ENCODE results near the gene KLHL35.

Gene KLHL35, protein sequence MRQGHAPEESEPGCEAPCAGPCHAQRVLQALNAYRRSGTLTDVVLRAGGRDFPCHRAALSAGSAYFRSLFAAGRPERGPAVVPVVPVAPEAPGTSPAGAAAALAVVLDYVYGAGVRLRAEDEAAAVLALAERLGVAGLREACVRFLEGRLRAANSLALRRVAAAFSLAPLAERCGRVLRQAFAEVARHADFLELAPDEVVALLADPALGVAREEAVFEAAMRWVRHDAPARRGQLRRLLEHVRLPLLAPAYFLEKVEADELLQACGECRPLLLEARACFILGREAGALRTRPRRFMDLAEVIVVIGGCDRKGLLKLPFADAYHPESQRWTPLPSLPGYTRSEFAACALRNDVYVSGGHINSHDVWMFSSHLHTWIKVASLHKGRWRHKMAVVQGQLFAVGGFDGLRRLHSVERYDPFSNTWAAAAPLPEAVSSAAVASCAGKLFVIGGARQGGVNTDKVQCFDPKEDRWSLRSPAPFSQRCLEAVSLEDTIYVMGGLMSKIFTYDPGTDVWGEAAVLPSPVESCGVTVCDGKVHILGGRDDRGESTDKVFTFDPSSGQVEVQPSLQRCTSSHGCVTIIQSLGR

GRCh38 chr11:75432911-75433321 is at the start of gene KLHL35:
Gene KLHL35 (minus strand): TSS chr11:75433203. CDS start chr11:75430629, 2,574 bp downstream.
- DNase-seq (ENCODE audit: low read depth), result no peak

DNA sequence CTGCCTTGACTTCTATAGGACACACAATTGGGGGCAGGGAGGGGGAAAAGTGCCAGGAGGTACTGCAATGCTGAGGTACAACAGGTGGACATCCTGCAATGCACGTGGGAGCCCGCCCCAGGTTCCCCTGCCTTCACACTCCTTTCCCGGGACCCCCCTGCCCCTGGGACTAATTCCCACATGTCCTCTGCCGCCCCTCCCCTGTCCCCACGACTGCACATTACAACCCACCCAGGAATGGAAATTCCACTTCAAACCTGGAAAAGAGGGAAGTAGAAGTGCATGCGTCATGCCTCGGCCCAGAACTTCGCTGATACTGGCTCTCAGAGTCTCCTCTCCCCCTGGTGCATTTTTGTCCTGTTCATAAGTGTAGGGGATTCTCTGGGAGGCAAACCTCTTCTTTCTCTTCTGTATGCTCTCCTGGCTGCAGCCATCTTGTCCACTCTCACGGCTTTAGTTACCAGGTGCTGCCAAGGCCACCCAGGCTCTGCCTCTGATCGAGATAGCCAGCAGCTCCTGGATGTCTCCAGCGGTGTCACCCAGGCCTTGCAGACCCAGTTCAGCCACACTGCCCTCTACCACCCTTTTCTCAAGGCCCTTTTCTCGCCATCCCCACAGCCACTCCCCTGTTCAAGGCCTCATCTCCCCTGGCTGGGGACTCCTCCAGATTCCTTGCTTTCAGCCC is 49.1 kb upstream of the KLHL35 start:
- no peak for DNase-seq (ENCODE audit: low read depth)

GRCh38 chr11:75481223-75481921 is 48.4 kb upstream of the KLHL35 start:
- no peak for DNase-seq (ENCODE audit: low read depth)

GRCh38 chr11:75480185-75481175 is 47.5 kb upstream of the KLHL35 start:
- no peak for DNase-seq (ENCODE audit: low read depth)

GRCh38 chr11:75479597-75480145 is 46.7 kb upstream of the KLHL35 start:
- DNase-seq (ENCODE audit: low read depth), result no peak

DNA sequence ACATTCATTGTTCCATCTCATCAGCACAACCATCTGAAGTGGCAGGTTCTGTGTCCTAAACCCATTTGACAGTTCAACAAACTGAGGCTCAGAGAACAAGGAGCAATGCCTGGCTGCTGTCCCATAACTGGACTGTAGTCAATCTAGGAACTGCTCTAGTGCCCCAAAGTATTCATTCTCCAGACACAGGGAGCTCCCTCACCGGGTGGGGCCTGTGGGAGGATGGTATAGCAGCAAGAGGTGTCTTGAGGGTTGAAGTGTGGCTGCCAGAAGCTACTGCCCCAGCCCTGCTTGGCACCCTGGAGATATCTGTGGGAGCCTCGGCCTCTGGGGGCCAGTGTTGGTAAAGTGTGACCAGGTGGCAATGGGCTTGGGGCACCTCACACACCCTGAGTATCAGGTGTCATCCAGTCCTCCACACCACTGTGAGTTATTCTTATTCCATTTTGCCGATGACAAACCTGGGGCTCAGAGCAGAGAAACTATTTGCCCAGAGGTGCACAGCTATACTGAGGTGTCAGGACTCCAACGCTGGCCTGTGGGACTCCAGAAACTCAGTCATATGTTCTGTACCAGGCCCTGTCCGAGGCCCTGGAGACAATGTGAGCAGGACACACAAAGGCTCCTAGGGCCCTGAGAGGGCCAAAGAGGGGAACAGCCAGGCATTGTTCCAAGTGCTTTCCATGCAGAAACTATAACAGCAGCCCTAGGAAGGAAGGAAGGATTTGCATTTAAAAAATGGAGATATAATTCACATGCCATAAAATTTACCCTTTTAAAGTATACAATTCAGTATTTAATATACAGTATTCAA is 46.0 kb upstream of the KLHL35 start:
- no peak for DNase-seq (ENCODE audit: low read depth)

DNA sequence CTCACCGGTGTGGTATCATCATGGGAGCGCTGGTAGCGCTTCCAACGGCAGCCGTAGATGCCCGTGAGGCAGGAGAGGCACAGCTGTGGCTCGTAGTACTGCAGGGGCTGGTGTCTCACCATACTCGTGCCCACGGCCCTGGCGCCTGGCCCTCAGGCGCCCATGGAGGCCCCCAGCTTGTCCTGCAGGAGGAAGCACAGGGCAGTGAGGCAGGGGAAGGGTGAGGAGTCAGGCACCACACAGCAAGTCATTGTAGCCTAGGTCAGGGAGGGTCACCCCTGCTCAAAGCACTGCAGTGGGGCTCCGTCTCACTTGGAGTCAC is 44.6 kb upstream of the KLHL35 start:
- DNase-seq (ENCODE audit: low read depth), result no peak

- no peak for DNase-seq (ENCODE audit: low read depth)
Measured at GRCh38 chr11:75476739-75477613, 44.0 kb upstream of the KLHL35 start.

DNA sequence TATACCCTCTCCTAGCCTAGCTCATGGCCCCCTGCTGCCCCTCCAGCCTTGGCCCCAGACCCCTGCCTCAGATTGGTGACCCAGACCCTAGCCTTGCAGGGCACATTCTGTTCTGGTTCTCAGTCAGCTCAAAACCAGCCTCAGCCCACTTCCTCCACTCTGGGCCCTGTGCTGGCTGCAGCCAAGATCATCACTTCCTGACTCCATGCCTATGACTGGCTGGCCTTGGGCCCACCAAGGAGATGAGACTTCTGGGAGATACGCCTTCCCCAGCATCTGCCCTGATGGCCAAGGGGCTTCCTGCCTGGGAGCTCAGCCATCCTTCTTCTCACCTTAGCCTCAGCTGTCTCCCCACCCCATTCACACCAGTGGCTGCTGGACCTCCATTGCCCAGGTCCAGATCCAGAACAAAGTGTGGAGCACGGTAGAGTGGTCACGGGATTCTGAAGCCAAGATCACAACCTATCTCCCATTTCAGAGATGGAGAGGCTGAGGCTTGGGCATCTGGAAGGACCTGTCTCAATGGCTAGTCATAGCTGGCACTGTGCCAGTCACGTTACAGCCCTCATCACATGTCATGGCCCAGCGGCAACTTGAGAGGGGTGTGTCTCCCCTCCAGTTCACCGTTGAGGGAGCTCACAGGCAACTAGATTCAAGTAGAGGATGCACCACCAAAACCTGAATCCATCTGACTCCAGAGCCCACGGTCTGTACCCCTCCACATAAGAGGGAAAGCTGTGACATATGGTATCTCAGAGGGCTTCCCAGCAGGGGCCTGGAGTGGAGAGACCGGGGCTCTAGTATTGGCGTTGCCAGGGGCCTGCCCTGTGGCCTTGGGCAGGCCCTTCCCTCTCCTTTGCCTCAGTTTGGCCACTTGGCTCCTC is 43.0 kb upstream of the KLHL35 start:
- no peak for DNase-seq (ENCODE audit: low read depth)

DNA sequence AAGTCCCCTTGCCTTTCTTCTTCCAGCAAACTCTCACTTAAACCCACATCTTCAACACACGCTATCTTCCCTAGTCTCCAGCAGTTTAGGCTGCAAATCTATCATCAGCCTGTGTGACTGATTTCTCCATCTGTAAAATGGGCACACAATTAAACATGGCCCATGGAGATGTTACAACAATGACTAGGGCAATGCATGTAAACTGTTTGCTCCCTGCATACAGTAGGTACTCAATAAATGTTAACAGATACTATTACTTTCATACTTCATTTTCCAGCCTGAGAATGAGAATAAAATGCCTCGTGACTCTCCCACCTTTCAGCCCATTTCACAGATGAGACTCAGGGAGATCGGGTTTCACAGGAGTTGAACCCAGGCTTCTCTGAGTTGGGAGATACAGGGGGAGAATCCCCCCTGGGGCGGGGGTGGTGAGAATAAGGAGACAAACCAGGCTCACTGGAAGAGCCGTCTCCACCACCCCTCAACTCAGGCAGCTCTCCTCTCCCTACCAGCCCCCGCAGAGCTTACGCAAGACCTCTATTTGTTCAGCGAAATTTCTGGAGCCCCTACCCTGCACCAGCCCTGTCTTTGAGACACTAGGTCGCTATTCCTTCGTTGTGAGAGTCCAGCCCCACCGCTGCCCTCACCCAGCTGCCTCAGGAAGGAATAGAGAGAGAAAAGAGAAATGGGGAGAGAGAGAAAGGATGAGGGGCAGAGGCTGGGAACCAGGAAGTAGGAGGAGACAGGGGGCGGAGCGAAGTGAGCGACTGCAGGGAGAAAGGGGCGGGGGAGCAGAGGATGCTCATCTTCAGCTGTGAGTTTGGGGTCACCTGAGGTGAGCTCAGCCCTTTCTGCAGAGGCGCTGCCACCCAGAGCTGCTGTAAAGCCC is 42.1 kb upstream of the KLHL35 start:
- DNase-seq (ENCODE audit: low read depth), result no peak

- DNase-seq (ENCODE audit: low read depth), result no peak
Measured at GRCh38 chr11:75474240-75474639, 41.2 kb upstream of the KLHL35 start.

DNA sequence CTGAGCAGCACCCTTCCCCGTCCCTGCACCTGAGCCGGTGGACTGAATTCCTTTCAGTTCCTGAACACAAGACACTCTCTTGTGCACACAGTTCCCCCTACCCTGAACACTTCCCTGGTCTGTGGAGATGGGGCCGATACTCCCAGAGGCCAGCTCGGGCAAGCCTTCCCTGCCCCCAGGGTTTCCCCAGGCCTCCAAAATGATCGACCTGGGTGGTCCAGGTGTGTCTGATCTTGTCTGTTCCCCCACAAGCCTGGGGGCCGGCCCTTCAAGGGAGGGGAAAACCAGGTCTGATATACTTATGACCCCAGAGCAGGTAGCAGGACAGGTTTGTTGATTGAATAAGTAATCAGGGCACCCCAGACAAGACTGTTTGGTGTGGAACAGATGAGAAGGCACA is 40.7 kb upstream of the KLHL35 start:
- no peak for DNase-seq (ENCODE audit: low read depth)

DNA sequence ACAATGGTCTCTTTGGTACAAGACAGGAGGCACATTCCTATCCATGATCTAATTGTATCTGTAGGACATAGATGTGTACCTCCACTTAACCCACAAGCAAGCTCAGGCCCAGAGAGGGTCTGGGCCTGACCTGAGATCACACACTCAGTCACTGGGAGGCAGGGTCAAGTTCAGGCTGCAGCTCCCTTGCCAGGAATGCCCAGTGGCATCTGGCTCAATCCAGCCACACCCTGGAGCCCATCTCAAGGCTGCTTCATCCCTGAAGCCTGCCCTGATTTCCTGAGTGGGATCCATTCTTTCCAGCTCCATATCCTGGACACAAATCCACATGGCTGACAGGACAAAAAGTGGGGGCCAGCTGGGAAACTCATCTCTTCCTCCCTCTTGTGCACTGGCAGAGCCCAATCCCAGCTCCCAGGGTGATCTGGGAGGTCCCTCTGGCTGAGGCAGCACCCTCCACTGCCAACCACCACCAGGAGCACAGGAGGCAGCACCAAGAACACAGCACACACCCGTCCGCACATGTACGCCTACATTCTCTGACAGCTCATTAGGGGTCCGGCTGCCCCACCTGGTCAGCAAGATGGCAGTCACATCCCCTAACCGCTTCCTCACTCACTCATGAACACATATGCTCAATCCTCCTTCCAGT is 39.2 kb upstream of the KLHL35 start:
- no peak for DNase-seq (ENCODE audit: low read depth)

DNA sequence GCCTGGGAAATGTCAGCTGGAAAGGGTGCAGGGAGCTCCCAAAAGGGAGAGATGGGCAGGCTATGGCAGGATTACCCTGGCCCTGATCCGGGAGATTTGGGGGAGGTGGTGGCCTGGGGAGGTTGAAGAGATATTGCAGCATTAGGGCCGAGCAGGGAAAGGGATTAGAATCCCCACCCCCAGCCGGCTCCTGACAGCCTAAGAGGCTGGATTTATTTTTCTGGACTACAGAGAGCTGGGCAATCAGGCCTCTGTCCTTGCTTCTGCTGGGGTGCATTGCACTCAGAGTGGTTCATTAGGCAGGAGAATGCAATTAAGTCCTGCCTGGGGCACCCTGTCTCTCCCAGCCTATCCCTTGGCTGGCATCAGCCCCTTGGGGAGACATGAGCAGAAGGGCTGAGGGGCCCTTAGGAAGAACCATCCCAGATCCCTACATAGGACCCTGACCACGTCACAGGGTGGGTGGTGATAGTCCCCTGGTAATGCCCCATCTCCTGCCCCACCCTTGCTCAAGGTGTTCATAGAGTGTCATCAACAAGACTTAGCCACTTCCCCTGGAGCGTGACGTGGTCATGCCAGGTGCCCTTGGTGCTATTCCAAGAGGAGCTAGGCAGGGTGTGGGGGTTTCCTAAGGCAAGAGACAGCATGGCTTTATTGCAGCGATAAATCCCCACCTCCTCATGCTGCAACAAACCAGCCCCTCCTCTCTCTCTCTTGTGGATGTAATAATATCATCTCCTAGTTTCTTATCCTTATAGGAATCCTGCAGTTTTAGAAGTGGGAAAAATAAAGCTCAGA is 38.4 kb upstream of the KLHL35 start:
- DNase-seq (ENCODE audit: low read depth), result no peak

GRCh38 chr11:75470476-75471080 is 37.6 kb upstream of the KLHL35 start:
- DNase-seq (ENCODE audit: low read depth), result no peak

Data from HS-5 (cell line).